Measurements from ENCODE around the gene PDZRN4.

- TF ChIP-seq CTCF (IDR thresholded peaks at IDR 0.05) = no peak
- no peak for TF ChIP-seq POLR2A (IDR thresholded peaks at IDR 0.05)
Observed at GRCh38 chr12:41528874-41529273, 340.8 kb downstream of the PDZRN4 start.

Measured in adrenal gland (tissue), 5 donors.